ENCODE results near the gene IGFN1. TPM values are rescaled to one million over a fixed set of nuclear protein-coding genes. Genes with fewer than 3 reads are reported as not detected.

The IGFN1 gene
- total RNA-seq, 1 donor from 2014 or later = 0.38 TPM

DNA sequence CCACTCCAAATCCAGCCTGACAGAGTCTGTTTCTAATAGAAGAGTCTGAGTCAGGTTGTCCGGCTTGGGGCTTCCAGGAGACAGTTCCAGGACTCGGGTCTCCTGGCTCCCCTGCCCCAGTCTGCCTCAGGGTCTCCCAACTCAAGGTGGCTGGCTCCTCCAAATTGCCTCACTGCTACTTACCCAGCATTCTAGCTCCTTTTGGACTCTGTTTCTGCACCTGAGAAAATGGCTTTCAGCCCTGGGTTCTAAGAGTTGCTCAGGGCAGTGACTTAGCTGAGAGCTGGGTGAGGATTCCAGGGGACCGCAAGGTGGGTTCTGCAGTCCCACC, 5.5 kb upstream of the IGFN1 start:
- Mint-ChIP-seq H3K4me3 (ENCODE audit: low read depth) (no peak overlapping the region), H3K27ac (no peak overlapping the region), H3K9me3 (ENCODE audit: low read depth) (no peaks in the 10 kb centered on the region), H3K27me3 (peaks cover 29% of the 10 kb centered on the region), H3K36me3 (ENCODE audit: insufficient read depth) (no peaks in the 10 kb centered on the region), H3K4me1 (ENCODE audit: low read depth) (peaks cover 6% of the 10 kb centered on the region)
- DNase-seq (ENCODE audit: low spot score, unreplicated experiment) = no peak
- TF ChIP-seq, protein P1, sequence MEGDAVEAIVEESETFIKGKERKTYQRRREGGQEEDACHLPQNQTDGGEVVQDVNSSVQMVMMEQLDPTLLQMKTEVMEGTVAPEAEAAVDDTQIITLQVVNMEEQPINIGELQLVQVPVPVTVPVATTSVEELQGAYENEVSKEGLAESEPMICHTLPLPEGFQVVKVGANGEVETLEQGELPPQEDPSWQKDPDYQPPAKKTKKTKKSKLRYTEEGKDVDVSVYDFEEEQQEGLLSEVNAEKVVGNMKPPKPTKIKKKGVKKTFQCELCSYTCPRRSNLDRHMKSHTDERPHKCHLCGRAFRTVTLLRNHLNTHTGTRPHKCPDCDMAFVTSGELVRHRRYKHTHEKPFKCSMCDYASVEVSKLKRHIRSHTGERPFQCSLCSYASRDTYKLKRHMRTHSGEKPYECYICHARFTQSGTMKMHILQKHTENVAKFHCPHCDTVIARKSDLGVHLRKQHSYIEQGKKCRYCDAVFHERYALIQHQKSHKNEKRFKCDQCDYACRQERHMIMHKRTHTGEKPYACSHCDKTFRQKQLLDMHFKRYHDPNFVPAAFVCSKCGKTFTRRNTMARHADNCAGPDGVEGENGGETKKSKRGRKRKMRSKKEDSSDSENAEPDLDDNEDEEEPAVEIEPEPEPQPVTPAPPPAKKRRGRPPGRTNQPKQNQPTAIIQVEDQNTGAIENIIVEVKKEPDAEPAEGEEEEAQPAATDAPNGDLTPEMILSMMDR (IDR thresholded peaks at IDR 0.05; ENCODE audit: unreplicated experiment) = no peak

DNA sequence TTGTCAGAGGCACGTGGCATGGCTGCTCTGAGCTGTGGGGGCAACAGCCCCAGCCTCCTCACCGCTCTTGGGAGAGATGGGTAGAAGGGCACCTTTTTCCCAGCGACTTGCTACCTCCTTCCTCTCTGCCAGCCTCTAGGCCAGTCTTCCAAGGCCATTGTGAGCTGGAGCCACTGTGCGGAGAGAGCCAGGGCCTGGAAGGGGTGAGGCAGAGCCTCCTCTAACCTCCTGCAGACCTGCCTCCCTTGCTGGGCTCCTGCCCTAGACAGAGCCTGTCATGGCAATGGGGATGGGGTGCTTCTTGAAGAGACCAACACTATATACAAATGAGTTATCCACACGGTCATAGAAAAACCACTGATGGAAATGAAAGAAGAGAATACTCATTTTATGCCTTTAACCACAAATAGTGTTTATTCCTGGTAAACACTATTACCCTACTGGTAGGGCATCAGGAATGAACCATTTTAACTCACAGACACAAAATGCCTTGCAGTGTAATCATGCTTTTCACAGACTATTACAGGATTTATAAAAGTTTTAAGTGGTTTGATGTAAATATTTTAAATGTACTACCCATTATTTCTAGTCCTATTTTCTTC, 5.0 kb upstream of the IGFN1 start:
- DNase-seq (ENCODE audit: low spot score, unreplicated experiment) = no peak
- Mint-ChIP-seq H3K27me3 (peaks cover 27% of the 10 kb centered on the region), H3K27ac (no peak overlapping the region), H3K4me1 (ENCODE audit: low read depth) (peaks cover 10% of the 10 kb centered on the region), H3K36me3 (ENCODE audit: insufficient read depth) (no peaks in the 10 kb centered on the region), H3K9me3 (ENCODE audit: low read depth) (no peaks in the 10 kb centered on the region), H3K4me3 (ENCODE audit: low read depth) (no peak overlapping the region)
- TF ChIP-seq, protein P1 (IDR thresholded peaks at IDR 0.05; ENCODE audit: unreplicated experiment) = no peak

DNA sequence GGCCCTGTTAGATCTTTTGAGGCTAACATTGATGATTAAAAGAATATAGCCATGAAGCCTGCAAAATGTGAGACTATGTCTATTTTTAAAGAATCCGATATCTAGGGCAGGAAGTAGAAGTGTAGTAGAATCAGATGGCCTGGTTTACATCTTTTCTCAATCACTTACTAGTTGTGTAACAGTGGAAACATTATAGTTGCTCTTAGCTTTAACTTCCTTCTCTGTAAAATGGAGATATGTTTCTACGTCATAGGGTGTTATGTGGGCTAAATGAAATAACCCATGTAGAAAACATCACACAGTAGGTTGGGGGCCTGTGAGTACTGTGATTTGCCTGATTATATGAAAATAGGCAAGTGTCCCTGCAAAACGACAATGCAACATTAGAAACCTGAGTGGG, 4.4 kb upstream of the IGFN1 start:
- Mint-ChIP-seq H3K27ac (no peak overlapping the region), H3K4me1 (ENCODE audit: low read depth) (peaks cover 10% of the 10 kb centered on the region), H3K27me3 (peaks cover 25% of the 10 kb centered on the region), H3K36me3 (ENCODE audit: insufficient read depth) (no peaks in the 10 kb centered on the region), H3K4me3 (ENCODE audit: low read depth) (no peak overlapping the region), H3K9me3 (ENCODE audit: low read depth) (no peaks in the 10 kb centered on the region)
- no peak for DNase-seq (ENCODE audit: low spot score, unreplicated experiment)
- TF ChIP-seq, protein P1 (IDR thresholded peaks at IDR 0.05; ENCODE audit: unreplicated experiment) = no peak

DNA sequence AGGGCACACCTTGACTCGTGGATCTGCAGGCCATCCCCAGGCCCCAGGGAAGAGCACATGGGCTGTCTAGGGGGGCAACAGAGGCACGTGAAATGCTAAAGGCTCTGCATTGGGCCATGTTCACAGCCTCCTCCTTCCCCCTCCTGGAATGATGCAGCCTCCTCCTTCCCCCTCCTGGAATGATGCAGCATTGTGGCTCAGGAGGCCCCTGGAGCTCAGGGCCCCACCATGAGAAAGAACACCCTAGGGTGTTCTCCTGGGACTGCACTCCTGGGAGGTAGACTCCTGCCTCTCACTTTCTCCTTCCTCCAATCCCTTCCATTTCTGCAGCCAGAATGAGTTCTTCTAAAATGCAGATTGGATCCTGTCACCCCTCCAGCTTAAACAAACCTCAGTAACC, 1.5 kb upstream of the IGFN1 start:
- Mint-ChIP-seq H3K4me3 (ENCODE audit: low read depth) (no peak overlapping the region), H3K9me3 (ENCODE audit: low read depth) (no peaks in the 10 kb centered on the region), H3K27ac (no peak overlapping the region), H3K4me1 (ENCODE audit: low read depth) (peaks cover 10% of the 10 kb centered on the region), H3K36me3 (ENCODE audit: insufficient read depth) (no peaks in the 10 kb centered on the region), H3K27me3 (peaks cover 23% of the 10 kb centered on the region)
- TF ChIP-seq, protein P1 (IDR thresholded peaks at IDR 0.05; ENCODE audit: unreplicated experiment) = no peak
- DNase-seq (ENCODE audit: low spot score, unreplicated experiment) = no peak

- Mint-ChIP-seq H3K4me1 (ENCODE audit: low read depth) (peaks cover 7% of the 10 kb centered on the region), H3K27ac (no peak overlapping the region), H3K4me3 (ENCODE audit: low read depth) (no peak overlapping the region), H3K36me3 (ENCODE audit: insufficient read depth) (no peaks in the 10 kb centered on the region), H3K27me3 (peaks cover 19% of the 10 kb centered on the region), H3K9me3 (ENCODE audit: low read depth) (no peaks in the 10 kb centered on the region)
- TF ChIP-seq, protein P1 (IDR thresholded peaks at IDR 0.05; ENCODE audit: unreplicated experiment) = no peak
- no peak for DNase-seq (ENCODE audit: low spot score, unreplicated experiment)
Observed at GRCh38 chr1:201190005-201190404, 619 bp upstream of the IGFN1 start.

Measured in progenitor cell of endocrine pancreas (in vitro differentiated cells).